Measurements from ENCODE around the gene EVA1A.

EVA1A gene

DNA sequence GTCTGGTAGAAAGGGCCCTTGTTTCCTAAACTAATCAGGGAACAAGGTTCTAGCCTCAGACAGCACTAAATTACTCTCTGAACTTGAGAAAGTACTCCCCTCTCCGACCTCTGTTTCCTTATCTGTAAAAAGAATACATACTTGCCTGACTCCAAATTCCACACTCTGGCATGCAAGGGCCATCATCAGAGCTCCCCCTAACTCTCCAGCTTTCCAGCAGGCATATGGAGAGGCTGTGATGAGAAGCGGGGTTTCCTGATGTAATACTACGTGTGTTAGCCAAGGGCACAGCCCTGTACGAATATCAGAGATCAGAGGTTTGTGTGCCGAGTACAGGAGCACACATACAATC, 1.8 kb upstream of the EVA1A start:
- DNase-seq = no peak

DNA sequence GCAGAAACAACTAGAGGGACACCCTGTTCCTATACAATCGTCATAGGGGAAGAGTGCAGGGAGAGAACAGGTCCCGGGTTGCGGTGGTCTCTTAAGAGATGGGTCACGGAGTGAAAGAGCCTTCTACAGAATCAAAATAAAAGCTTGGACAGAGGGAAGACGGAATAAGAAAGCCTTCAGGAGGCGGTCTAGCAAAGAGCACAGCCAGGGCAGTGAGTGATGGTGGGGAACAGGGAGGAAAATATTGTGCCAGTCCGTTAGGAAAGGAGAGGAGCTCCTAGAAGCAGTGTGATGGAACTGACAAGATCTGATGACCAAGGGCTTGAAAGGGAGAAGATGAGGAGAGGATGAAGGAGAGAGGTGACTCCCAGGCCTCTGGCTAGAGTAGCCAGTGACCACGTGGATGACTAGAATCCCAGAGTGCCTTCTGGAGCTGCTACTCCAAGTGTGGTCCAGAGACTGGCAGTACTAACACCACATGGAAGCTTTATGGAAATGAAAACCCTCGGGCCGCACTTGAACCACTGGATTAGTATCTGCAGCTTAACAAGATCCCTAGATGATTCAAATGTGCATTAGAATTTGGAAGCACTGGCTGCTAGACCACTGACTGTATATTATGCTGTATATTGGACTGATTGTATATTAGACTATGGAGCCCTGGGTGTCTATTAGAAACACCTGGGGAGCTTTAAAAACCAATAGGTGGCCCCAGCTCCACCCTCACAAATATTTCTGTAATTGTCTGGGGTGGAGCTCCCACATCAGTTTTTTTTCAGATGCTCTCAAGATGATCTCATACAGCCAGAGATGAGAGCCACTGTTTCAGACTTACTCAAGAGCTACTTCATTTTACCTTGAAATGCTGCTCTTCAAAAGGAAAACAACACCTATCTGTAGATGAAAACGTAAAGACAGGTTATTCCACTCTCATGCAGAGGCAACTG, 1.1 kb upstream of the EVA1A start:
- no peak for DNase-seq

DNA sequence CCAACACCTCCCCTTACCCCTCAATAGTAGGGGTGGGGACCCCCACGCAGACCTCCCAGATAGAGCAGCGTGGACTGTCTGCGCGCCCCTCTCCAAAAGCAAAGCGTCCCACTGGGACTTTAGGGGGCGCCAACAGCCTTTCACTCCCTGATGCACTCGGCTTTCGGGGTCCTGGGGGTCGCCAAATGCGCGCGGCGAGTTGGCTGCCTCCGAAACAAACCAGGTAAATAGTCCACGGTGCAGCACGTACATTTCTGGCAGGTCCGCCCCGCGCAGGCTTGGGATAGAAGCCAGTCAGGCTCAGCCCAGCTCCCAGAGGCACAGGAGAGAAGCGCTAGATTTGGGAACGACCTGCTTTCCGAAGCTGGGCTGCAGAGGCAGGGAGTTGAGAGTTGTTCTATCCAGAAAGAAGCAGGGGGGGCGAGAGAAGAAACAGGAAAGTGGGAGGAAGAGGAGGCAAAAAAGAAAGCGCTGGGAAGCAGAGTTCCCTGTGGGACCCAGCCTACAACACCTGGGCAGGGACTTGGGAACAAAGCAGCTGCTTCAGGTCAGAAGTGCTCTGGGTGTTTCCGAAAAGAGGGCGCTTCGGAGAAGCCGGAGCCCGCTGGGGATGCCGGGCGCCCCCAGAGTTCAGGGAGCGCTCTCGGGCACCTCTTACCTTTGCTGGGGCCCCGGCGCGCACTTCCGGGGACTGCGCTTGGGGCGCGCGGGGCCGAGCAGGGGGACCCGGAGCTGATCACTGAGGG, 544 bp downstream of the EVA1A start:
- DNase-seq = no peak

DNA sequence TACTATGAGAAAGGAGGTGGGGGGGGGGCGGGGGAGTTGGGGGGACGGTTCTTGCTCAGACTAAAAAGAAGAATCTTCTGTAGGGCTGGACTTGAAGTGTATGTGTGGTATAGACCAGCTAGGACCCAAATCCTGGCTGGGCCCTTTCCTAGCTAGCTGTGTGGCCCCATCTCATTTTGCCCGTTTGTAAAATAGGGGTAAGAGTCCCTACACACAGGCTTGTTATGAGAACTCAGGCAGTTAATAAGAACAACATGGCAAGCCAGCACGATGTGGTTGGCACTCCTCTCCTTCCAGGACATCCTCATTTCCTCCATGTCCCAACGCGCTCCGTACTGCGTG, 1.1 kb downstream of the EVA1A start:
- DNase-seq = no peak

DNA sequence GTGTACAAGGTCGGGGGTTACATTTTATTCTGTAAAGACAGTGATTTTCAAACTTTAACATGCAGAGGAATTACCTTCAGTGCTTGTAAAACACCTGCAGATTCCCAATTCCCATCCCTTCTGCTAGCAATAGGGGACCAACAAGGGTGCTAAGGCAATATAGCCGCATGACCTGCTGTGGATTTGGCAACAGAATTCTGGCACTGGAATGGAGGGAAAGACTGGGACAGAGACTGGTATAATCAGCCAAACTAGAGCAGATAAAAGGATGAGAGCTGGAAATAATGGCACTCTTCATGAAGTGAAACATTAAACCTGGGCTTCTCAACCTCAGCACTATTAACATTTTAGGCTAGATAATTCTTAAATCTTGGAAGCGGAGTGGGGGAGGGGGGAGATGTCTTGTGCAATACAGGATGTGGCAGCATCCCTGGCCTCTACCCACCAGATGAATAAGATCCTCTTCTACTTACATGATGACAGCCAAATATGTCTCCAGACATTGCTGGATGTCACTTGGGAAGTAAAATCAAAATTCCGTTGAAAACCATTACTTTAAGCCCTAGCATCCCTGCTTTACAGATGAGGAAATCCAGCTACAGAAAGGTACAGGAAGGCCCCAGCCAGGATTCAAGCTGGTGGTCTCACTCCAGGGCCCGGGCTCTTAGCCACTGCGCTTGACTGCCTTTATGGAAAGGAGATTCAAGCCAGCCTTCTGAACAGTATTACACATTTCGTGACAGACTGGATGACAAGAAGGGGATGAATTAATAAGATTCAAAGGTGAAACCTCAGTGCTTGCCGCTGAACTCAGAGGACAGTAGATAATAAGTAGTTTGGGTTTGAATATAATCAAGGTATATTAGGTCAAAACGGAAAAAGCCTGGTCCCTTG, 1.7 kb downstream of the EVA1A start:
- DNase-seq = no peak

DNA sequence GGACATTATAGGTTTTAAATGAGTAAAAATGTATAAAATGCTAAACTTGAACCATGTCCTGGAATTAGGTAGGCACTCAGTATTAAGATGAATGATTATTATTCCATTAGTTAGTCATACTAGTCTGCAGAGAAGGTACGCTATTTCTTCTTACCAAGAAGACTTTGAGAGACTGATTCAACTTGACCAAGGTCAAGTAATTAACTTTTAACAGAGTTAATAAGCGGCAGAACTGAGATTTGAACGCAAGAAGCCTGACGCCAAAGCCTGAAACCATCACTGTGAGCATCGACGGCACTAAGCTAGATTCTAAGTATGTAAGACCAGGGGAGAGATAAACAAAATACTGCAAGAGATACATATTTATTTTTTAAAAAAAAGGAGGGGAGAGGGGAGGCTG, 2.6 kb downstream of the EVA1A start:
- no peak for DNase-seq

DNA sequence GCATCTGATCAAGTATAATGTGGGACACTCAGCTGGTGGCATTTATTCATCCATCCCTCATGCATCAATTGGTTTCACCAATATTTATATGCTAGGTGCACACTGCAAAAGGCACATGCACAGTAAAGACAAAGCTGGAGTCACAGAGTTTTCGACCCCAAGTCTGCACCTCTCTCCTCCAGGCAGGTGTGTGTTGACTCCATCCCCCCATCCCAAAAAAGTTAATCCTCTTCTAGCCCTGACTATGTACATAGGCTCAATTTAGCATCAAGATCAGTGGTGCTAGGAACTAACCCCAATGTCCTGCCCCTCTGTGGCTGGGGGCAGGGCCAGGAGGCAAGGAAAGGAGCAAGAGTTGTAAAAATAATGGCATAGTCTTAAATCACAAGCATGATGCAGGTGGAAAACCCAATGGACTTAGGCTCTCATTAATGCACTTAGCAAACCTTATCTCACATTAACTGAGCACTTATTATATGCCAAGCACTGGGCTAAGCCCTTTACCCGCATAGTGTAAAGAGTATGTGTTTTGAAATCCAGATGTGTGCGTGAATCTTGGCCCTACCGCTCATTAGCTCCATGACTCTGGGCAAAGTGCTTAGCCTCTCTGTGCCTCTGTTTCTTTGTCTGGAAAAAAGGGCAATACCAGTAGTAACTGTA, 3.1 kb downstream of the EVA1A start:
- DNase-seq = no peak

DNA sequence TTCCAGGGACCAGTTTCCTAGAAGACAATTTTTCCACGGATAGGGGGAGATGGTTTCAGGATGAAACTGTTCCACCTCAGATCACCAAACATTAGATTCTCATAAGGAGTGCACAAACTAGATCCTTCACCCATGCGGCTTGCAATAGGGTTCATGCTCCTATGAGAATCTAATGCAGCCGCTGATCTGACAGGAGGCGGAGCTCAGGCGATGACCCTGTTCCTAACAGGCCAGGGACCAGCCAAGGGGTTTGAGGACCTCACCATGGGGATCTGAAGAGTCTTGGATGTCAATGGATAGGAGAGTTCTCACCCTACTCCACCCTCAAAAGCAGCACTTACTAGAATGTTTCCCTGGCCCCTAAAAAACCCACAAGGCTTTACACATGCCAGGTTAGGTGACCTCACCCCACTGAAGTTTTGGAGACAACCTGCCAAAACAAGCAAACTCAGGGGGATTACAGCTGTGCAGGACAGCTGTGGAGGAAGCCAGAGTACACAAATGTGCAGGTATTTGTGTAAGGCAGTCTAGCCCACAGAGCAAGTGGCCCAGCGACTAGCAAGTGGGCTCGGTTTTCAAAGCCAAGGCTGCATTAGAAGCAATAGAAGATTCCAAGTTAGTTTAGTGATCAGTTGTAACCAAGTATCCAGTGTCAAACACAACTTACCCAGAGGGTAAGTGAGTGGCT, 3.9 kb downstream of the EVA1A start:
- DNase-seq = no peak

DNA sequence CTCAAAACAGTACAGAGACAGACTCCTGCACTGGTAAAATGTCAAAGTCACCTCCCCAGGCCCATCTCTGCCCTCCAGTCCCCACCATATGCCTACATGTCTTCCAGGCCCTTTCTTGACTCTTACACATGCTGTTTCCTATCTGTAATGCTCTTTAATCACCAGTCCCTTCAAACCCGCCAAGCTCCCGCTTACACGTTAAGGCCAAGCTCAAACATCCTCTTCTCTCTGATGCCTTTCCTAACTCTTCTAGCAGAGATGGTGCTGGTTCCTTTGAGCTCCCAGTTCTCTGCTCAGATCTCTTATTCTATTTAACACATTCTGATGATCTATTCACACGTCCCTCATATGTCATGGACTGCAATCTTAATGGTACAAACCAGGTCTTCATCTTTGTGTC, 5.0 kb downstream of the EVA1A start:
- DNase-seq = no peak

DNA sequence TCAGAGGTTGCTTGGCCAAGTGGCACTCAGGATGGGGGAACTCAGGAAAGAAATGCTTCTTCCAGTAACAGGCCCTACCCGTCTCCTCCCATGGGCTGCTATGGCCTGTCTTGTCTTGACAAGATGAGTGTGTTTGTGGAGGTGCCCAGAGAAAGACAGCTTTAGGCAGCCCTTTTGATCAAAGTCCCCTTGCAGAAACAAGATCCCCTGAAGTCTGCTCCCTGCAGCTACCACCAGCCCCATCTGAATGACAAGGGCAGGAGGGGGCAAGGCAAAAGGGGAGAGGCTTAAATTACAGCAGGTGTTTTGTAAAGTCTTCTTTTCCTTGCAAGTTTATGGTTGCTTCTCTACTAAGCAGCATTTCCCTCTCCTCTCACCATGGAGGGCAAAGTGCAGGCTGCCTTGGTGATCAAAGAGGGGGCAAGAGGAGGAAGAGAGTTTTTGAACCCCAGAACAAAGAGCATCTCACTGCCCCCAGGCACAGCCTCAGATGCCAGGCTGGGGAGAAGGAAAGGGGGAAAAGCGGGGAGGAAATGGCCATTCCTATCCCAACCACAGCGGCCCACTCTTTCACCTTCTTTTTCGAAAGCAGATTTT, 6.7 kb downstream of the EVA1A start:
- no peak for DNase-seq

DNA sequence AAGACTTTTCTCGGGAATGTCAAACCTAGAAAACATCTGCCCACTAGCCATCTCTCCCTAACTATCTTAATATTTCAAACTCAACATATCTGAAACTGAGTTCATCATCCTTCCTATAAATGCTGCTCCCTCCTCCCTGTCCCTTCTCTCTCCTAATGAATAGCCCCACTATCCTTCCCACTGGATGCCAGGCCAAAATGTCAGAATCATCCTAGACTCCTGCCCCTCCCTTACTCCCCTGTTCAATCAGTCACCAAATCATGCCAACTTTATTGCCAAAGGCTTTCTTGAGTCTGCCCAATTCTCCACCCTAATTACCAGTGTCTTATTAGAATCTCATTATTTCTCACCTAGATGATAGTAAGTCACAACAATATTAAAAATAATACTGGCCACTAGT, 8.5 kb downstream of the EVA1A start:
- DNase-seq = no peak

DNA sequence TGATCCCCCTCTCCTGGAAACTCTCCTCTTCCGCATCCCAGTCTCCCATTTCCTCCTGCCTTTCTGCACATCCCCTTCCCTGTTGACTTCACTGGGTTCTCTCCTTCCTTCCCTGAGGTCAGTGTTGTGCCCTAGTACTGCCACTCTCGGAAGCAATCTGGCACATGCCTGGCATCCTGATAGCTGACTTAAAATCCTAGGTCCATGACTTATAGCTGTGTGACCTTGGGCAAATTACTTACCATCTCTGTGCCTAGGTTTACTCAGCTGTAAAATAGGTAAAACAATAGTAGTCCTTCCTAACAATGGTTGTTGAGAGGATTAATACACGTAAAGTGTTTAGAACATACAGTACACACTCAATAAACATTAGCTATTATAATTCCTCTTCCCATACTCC, 9.3 kb downstream of the EVA1A start:
- no peak for DNase-seq

DNA sequence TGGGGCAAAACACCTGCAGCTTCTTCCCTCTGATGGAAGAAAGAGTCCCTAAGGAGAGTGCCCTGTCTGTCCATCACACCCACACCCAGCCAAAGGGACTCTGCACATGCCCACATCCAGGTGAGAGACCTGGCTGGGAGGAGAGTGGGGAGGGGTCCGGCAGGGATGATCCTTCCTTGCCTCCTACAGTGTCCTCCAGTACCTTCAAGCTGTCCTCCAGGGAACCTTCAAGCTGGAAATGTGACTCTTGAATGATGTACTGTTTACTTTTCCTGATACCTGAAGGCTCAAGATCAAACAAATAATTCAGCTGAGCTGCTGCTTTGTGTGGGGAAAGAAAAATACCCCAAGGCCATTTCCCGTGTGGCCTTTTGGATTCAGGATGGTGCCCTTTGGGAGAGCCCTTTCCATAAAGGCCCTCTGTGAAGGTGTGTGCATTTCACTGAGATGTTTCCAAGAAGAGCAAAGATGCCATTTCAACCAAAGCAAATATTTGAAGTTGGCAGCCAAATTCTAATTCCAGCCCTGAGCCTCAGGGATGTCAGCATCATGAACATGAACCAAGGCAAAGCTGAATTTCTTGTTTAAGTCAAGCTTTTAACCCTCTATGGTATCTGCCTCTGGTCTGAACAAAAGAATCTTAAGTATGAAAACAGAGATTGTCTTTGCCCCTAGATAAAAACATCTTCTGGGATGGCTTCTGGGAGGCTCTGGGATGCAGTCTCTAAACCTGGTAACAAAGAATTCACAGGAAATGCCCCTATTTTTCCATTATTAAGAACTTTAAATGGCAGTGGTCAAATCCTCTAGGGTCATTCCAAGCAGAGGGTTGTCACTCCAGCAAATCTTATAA, 11.1 kb downstream of the EVA1A start:
- DNase-seq = no peak

DNA sequence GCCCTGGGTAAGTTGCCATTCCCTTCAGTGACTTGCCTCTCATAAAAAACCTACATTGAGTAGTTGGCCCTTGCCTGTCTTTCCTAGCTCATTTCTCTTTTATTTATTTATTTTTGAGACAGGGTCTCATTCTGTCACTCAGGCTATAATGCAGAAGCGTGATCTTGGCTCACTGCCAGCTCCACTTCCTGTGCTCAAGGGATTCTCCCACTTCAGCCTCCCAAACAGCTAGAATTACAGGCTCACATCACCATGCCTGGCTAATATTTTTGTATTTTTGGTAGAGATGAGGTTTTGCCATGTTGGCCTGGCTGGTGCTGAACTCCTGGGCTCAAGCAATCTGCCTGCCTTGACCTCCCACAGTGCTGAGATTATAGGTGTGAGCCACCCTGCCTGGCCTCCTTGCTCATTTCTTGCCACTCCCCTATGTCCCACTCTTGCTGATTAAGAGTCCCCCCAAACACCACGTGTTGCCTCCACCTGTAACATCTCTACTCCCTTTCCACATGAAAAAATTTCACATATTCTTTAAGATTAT, 12.6 kb downstream of the EVA1A start:
- DNase-seq = no peak

DNA sequence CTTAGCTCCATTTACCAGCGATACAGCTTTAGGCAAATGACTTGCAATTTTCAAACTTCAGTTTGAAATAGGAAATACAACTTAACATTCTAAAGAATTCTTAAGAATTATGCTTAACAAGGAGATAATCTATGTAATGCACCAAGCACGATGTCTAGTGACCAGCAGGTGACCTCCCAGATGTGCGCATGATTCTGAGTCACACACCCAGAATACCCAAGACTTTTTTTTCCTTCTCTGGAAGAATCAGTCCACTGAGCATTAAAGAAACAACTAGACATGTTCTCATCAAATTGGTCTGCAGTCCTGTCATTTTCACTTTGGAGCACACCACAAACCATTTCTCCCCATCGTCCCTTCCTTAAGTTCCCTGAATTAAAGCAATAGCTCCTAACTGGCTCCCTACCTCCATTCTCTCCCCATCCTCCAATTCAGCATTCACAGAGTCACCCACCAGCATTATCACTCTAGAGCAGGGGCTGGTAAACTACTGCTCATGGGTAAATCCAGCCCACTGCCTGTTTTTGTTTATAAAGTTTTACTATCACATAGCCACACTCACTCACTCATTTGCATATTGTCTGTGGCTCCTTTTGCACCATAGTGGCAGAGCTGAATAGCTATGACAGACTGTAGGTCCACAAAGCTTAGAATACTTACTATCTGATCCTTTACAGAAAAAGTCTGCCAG, 13.2 kb downstream of the EVA1A start:
- DNase-seq = no peak

DNA sequence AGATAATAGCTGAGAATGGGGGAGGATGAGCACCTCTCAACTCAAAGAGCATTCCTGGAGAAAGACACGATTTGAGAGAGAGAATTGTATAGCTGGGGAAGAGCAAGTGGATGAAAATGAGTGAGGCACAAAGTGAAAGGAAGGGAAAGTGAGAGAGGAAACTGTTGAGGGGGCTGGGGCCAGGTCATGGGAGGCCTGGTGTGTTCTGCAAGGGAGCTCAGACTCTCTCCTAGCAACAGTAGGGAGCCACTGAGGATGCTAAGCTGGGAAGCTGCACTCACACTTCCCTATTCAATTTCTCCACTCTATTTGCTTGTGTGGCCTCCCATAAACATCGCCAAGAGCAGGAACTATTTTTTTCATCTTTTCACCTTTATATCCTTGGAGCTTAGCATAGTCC, 14.8 kb downstream of the EVA1A start:
- DNase-seq = no peak

DNA sequence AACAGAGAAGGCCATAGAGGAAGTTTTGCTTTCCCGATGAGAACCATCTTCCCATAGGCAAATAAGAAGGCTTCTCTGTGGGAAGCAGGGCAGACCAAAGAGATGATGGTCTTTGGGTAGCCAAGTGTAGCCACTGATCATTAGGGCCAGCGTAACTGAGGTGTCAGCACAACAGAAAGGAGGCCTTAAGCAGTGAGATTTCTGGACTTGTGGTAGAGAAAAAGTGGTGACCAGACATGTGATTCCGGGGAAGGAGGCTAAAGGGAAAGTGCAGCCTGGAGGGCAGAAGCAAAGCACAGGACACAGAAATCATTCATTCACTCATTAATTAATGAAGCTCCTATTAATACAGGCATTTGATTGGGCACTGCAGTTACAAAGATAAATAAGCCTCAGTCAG, 15.4 kb downstream of the EVA1A start:
- DNase-seq = no peak

DNA sequence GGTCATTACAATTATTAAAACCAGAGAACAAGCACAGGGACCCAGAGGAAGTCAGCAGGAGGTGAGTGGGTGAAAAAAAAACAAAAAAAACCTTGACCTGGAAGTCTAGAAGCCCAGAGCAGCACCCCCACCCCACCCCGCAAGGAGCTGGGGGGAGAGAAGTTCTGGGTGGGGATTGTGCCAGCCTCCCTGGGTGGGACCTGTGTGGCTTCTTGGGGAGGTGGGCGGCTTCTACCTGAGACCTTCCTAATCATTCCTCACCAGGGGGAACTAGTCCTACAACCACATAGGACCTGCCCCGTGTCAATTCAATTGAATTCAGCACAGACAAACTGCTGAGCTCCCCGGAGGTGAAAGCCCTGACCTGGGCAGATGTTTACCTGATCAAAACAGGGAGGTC, 17.3 kb downstream of the EVA1A start:
- no peak for DNase-seq

DNA sequence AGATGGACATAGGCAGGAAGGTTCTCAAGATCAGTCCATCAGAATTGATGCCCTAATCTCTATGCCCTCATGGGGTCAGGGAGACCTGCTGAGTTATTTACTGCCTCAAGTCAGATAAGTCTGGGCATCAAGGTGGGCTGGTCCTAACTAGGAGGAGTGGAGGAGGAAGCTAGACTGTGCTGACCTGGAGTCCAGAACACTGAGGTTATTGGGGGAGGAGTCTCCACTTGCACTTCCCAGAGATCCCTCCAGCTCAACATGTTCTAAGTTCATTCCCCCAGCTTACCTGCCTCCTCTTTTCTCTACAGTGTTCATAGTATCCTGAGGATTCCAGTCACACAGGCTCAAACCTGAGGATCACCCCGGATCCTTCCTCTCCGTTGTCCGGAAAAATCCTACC, 19.3 kb downstream of the EVA1A start:
- no peak for DNase-seq

DNA sequence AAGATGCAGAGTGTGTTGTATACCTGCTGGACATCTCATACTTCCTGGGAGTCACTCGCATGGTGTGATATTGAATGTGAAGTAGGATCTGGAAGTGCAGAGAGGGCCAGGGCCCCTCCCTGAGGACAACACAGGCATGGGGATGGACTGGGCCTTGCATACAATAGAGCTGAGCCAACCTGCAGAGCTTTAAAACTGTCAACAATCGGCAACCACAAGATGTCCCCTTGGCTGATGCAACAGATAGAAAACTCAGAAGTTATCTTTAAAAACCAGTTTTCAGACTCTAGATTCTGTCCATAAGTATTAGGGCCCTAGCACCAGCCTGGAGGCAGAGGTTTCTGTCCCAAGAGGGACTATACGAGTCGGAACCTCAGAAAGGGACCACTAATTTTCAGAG, 19.7 kb downstream of the EVA1A start:
- DNase-seq = no peak

Measured in bone marrow (tissue), 2 donors.